ENCODE results near the gene EPHX1. TPM values are rescaled to one million over a fixed set of nuclear protein-coding genes. Genes with fewer than 3 reads are reported as not detected.
A peak's percentile ranks its signal among the peaks of the same experiment; 100 is the strongest.
"Not testable (repeated sequence)": the region's sequence is repeated elsewhere in the genome, so short reads cannot be mapped to it uniquely, and the experiment has no call there.

The EPHX1 gene
- total RNA-seq, 1 donor from 2014 or later, result 82.8 TPM

DNA sequence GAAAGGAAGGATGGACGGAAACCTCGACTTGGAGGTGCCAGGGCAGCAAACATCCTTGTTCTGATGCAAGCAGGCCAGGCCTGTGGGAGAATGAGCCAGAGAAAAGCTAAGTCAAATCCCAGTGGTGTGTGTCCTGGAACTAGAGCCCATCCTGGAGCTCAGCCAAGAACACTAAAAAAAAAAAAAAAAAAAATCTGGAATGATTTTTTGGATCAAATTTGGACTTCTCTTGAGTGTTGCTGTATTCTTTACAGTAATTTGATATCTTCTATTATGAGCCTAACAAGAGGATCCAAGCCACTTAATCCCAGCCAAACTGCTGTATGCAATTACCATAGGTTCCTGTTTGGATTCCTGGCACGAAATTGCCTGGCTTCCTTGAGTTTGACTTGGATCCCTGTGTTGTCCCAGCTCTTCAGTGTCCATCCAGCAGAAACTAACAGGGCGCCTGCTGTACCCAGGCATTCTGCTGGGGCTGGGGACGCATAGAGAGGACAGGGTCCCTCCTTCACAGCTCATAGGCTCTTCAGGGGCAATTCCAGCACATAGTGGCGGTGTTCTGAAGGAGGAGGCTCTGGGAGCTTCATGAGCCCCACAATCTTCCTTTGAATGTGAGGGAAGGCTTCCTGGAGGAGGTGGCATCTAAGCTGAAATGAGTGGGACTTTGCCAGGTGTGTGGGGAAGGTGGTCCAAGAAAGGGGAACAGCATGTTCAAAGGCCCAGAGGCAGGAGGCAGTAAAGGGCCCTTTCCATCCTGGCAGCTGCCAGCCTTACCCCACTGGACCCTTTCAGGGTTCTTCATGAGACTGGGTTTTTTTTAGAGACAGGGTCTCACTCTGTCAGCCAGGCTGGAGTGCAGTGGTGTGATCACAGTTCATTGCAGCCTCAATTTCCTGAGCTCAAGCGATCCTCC lies 24.7 kb downstream of the EPHX1 start:
- H3K36me3 ChIP-seq (ENCODE audit: insufficient read depth, low read length), result no peaks in the 10 kb centered on the region
- H3K9me3 Mint-ChIP-seq (ENCODE audit: unreplicated experiment), result no peaks in the 10 kb centered on the region
- TF ChIP-seq EZH2 (IDR thresholded peaks at IDR 0.05; ENCODE audit: insufficient read depth, low read length) (no peak), CTCF (IDR thresholded peaks at IDR 0.05; ENCODE audit: insufficient read depth, low read depth, low read length) (no peak)
- no peaks in the 10 kb centered on the region for H3K79me2 ChIP-seq (ENCODE audit: insufficient read depth, low read length)
- H3K36me3 Mint-ChIP-seq (ENCODE audit: low read depth, unreplicated experiment), result peaks cover 33% of the 10 kb centered on the region
- H3K4me3 Mint-ChIP-seq (ENCODE audit: unreplicated experiment), result no peak overlapping the region
- H3K4me2 ChIP-seq (ENCODE audit: low read length), result no peak overlapping the region
- H3K27ac Mint-ChIP-seq (ENCODE audit: unreplicated experiment), result no peak overlapping the region
- no peaks in the 10 kb centered on the region for H3K4me1 ChIP-seq (ENCODE audit: insufficient read depth, low read length)
- no peaks in the 10 kb centered on the region for H3K9me3 ChIP-seq (ENCODE audit: insufficient read depth, low read depth, low read length)
- H3K9ac ChIP-seq (ENCODE audit: low read length), result no peak overlapping the region
- DNase-seq (ENCODE audit: low read depth), result peak; percentile 27
- no peaks in the 10 kb centered on the region for H3K27me3 Mint-ChIP-seq (ENCODE audit: low read depth, unreplicated experiment)
- no peak overlapping the region for H3K27ac ChIP-seq (ENCODE audit: low read depth, low read length)
- H4K20me1 ChIP-seq (ENCODE audit: insufficient read depth, low read length), result no peaks in the 10 kb centered on the region
- no peak overlapping the region for H2AFZ ChIP-seq (ENCODE audit: low read depth, low read length)
- no peaks in the 10 kb centered on the region for H3K27me3 ChIP-seq (ENCODE audit: insufficient read depth, low read length)
- H3K4me1 Mint-ChIP-seq (ENCODE audit: low read depth, unreplicated experiment), result no peaks in the 10 kb centered on the region
- no peak for FAIRE-seq
- no peak overlapping the region for H3K4me3 ChIP-seq (ENCODE audit: insufficient read depth, low read depth, low read length)

DNA sequence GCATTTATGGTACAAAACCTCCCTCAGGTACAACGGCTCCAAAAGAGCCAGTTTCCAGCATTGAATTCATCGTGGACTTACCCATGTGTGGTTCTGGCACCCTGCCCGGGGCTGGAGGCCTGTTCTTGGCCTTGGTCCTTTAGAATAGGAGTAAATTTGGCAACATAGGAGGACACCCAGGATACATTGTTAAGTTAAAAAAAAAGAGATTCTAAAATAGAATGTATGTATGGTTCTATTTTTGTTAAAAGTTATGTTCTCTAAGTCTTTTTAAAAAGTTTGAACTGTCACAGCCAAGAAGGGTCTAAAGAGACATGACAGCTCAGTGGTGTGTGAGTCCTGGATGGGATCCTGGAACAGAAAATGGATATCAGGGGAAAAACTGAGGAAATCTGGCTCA lies 25.9 kb downstream of the EPHX1 start:
- Mint-ChIP-seq H3K27ac (ENCODE audit: unreplicated experiment) (peak overlapping the region; percentile 26), H3K4me3 (ENCODE audit: unreplicated experiment) (no peak overlapping the region), H3K36me3 (ENCODE audit: low read depth, unreplicated experiment) (peaks cover 36% of the 10 kb centered on the region), H3K4me1 (ENCODE audit: low read depth, unreplicated experiment) (no peaks in the 10 kb centered on the region), H3K27me3 (ENCODE audit: low read depth, unreplicated experiment) (no peaks in the 10 kb centered on the region), H3K9me3 (ENCODE audit: unreplicated experiment) (no peaks in the 10 kb centered on the region)
- no peak overlapping the region for H3K27ac ChIP-seq (ENCODE audit: low read depth, low read length)
- FAIRE-seq (no peak), DNase-seq (ENCODE audit: low read depth) (no peak)
- no peaks in the 10 kb centered on the region for H3K36me3 ChIP-seq (ENCODE audit: insufficient read depth, low read length)
- no peak overlapping the region for H2AFZ ChIP-seq (ENCODE audit: low read depth, low read length)
- TF ChIP-seq EZH2 (IDR thresholded peaks at IDR 0.05; ENCODE audit: insufficient read depth, low read length) (no peak), CTCF (IDR thresholded peaks at IDR 0.05; ENCODE audit: insufficient read depth, low read depth, low read length) (no peak)
- H3K9me3 ChIP-seq (ENCODE audit: insufficient read depth, low read depth, low read length), result no peaks in the 10 kb centered on the region
- H3K4me2 ChIP-seq (ENCODE audit: low read length), result no peak overlapping the region
- H4K20me1 ChIP-seq (ENCODE audit: insufficient read depth, low read length), result no peaks in the 10 kb centered on the region
- H3K9ac ChIP-seq (ENCODE audit: low read length), result no peak overlapping the region
- H3K79me2 ChIP-seq (ENCODE audit: insufficient read depth, low read length), result no peaks in the 10 kb centered on the region
- no peaks in the 10 kb centered on the region for H3K4me1 ChIP-seq (ENCODE audit: insufficient read depth, low read length)
- H3K27me3 ChIP-seq (ENCODE audit: insufficient read depth, low read length), result no peaks in the 10 kb centered on the region
- no peak overlapping the region for H3K4me3 ChIP-seq (ENCODE audit: insufficient read depth, low read depth, low read length)

- not testable (repeated sequence) for H4K20me1 ChIP-seq (ENCODE audit: insufficient read depth, low read length); DNase-seq (ENCODE audit: low read depth); H3K36me3 ChIP-seq (ENCODE audit: insufficient read depth, low read length); FAIRE-seq; H2AFZ ChIP-seq (ENCODE audit: low read depth, low read length); H3K27ac Mint-ChIP-seq (ENCODE audit: unreplicated experiment); H3K27ac ChIP-seq (ENCODE audit: low read depth, low read length); H3K4me1 ChIP-seq (ENCODE audit: insufficient read depth, low read length); H3K4me3 Mint-ChIP-seq (ENCODE audit: unreplicated experiment); H3K9me3 ChIP-seq (ENCODE audit: insufficient read depth, low read depth, low read length); H3K4me3 ChIP-seq (ENCODE audit: insufficient read depth, low read depth, low read length); H3K4me1 Mint-ChIP-seq (ENCODE audit: low read depth, unreplicated experiment); H3K4me2 ChIP-seq (ENCODE audit: low read length); H3K27me3 ChIP-seq (ENCODE audit: insufficient read depth, low read length); H3K9ac ChIP-seq (ENCODE audit: low read length); H3K27me3 Mint-ChIP-seq (ENCODE audit: low read depth, unreplicated experiment); H3K79me2 ChIP-seq (ENCODE audit: insufficient read depth, low read length); H3K9me3 Mint-ChIP-seq (ENCODE audit: unreplicated experiment)
- peaks cover 33% of the 10 kb centered on the region for H3K36me3 Mint-ChIP-seq (ENCODE audit: low read depth, unreplicated experiment)
Observed at GRCh38 chr1:225836296-225836695, 26.4 kb downstream of the EPHX1 start.
